GM18909 (cell line): ENCODE results near the gene HCN2.

ENCODE experiments used
- ATAC-seq: cut with Tn5 transposase; IDR thresholded peaks from one replicate; pipeline ENCODE4 v1.9.1; 2021; ENCODE audit warnings: mild to moderate bottlenecking; ENCODE audit not compliant: unreplicated experiment, poor library complexity

HCN2 gene

GRCh38 chr19:570937-571565 is 18.6 kb upstream of the HCN2 start:
- ATAC-seq, result no peak

GRCh38 chr19:571566-571974 is 18.1 kb upstream of the HCN2 start:
- no peak for ATAC-seq

- peak; percentile 82 for ATAC-seq
Measured at GRCh38 chr19:572140-572742, 17.4 kb upstream of the HCN2 start, which contains the start of gene BSG. Gene BSG (plus strand): TSS chr19:572596. CDS start chr19:572635, 39 bp downstream.

GRCh38 chr19:572743-573518 is 16.8 kb upstream of the HCN2 start:
- ATAC-seq, result peak; percentile 25

GRCh38 chr19:573519-573825 is 16.2 kb upstream of the HCN2 start:
- no peak for ATAC-seq

GRCh38 chr19:574658-575526 is 14.8 kb upstream of the HCN2 start:
- ATAC-seq, result no peak

GRCh38 chr19:575527-576506 is 13.9 kb upstream of the HCN2 start:
- ATAC-seq, result no peak

GRCh38 chr19:576768-577438 is 12.8 kb upstream of the HCN2 start:
- ATAC-seq, result no peak

- ATAC-seq, result no peak
Measured at GRCh38 chr19:577439-578392, 12.0 kb upstream of the HCN2 start.

GRCh38 chr19:579111-579841 is 10.4 kb upstream of the HCN2 start:
- ATAC-seq, result no peak

- no peak for ATAC-seq
Measured at GRCh38 chr19:579842-580155, 9.9 kb upstream of the HCN2 start.

- no peak for ATAC-seq
Measured at GRCh38 chr19:580274-580835, 9.3 kb upstream of the HCN2 start.

GRCh38 chr19:581399-582111 is 8.1 kb upstream of the HCN2 start:
- no peak for ATAC-seq

GRCh38 chr19:582497-583197 is 7.0 kb upstream of the HCN2 start:
- ATAC-seq, result no peak

GRCh38 chr19:583198-583967 is 6.3 kb upstream of the HCN2 start:
- ATAC-seq, result no peak
